Subcutaneous abdominal adipose tissue (tissue), 5 donors: ENCODE results near the gene DLG5.

Source experiments
- H3K27ac ChIP-seq: one replicate; pipeline ENCODE4 v1.7.0; 2013; ENCODE audit warnings: low read depth, mild to moderate bottlenecking, inconsistent platforms, low read length, moderate library complexity
- H3K27me3 ChIP-seq, 5 donors: one replicate each; pipeline ENCODE4 v1.7.0; 2013; ENCODE audit warnings: low read length in 5 of 5, inconsistent platforms in 1 of 5; ENCODE audit not compliant: control insufficient read depth in 5 of 5, insufficient read depth in 4 of 5
- H3K36me3 ChIP-seq, 5 donors: one replicate each; pipeline ENCODE4 v1.7.0; 2013; ENCODE audit warnings: low read length in 5 of 5; ENCODE audit not compliant: control insufficient read depth in 5 of 5, insufficient read depth in 5 of 5
- H3K4me1 ChIP-seq, 5 donors: one replicate each; pipeline ENCODE4 v1.7.0; 2013; ENCODE audit warnings: low read length in 5 of 5, mild to moderate bottlenecking in 3 of 5, moderate library complexity in 1 of 5; ENCODE audit not compliant: control insufficient read depth in 5 of 5, insufficient read depth in 5 of 5
- H3K4me3 ChIP-seq, 5 donors: one replicate each; pipeline ENCODE4 v1.7.0; 2013; ENCODE audit warnings: low read length in 5 of 5, low read depth in 1 of 5
- H3K9ac ChIP-seq, 5 donors: one replicate each; pipeline ENCODE4 v1.7.0; 2013; ENCODE audit warnings: low read length in 5 of 5, mild to moderate bottlenecking in 4 of 5, moderate library complexity in 3 of 5
- H3K9me3 ChIP-seq, 5 donors: one replicate each; pipeline ENCODE4 v1.7.0; 2013; ENCODE audit warnings: low read length in 5 of 5; ENCODE audit not compliant: control insufficient read depth in 5 of 5
- donor health status: healthy.
- donor health status: healthy.
- donor health status: healthy.
- donor health status: healthy.
- donor health status: healthy.

DLG5 gene

GRCh38 chr10:77915319-77916105, 11.0 kb downstream of the DLG5 start:
- H3K27me3 ChIP-seq = no peaks in the 10 kb centered on the region
- no peak overlapping the region for H3K27ac ChIP-seq
- no peak overlapping the region for H3K4me3 ChIP-seq
- H3K4me1 ChIP-seq = peaks cover 0 to 17% (median 11%) of the 10 kb centered on the region in 5 donors
- H3K9ac ChIP-seq = no peak overlapping the region
- no peaks in the 10 kb centered on the region for H3K9me3 ChIP-seq
- H3K36me3 ChIP-seq = no peaks in the 10 kb centered on the region

GRCh38 chr10:77913090-77913489, 13.5 kb downstream of the DLG5 start:
- Histone ChIP-seq H3K27ac (no peak overlapping the region), H3K27me3 (no peaks in the 10 kb centered on the region), H3K4me3 (no peak overlapping the region)

GRCh38 chr10:77912576-77912975, 14.0 kb downstream of the DLG5 start:
- H3K27ac ChIP-seq = no peak overlapping the region
- H3K9ac ChIP-seq = no peak overlapping the region
- no peaks in the 10 kb centered on the region for H3K27me3 ChIP-seq
- H3K9me3 ChIP-seq = no peaks in the 10 kb centered on the region
- H3K4me3 ChIP-seq = no peak overlapping the region
- no peaks in the 10 kb centered on the region for H3K36me3 ChIP-seq
- H3K4me1 ChIP-seq = peaks cover 5 to 35% (median 24%) of the 10 kb centered on the region in 5 donors

More at GRCh38 chr10:77913090-77913489, 13.5 kb downstream of the DLG5 start:
- Histone ChIP-seq H3K36me3 (no peaks in the 10 kb centered on the region), H3K9ac (no peak overlapping the region), H3K9me3 (no peaks in the 10 kb centered on the region), H3K4me1 (peaks cover 5 to 32% (median 24%) of the 10 kb centered on the region in 5 donors)

- Histone ChIP-seq H3K9me3 (no peaks in the 10 kb centered on the region), H3K36me3 (no peaks in the 10 kb centered on the region), H3K27me3 (no peaks in the 10 kb centered on the region), H3K9ac (no peak overlapping the region), H3K27ac (no peak overlapping the region), H3K4me1 (peaks cover 5 to 35% (median 24%) of the 10 kb centered on the region in 5 donors), H3K4me3 (no peak overlapping the region)
Observed at GRCh38 chr10:77911535-77912123, 14.9 kb downstream of the DLG5 start.

GRCh38 chr10:77910524-77911145, 15.9 kb downstream of the DLG5 start:
- Histone ChIP-seq H3K27me3 (no peaks in the 10 kb centered on the region), H3K27ac (peak overlapping the region; percentile 61), H3K9me3 (no peaks in the 10 kb centered on the region), H3K4me3 (no peak overlapping the region), H3K4me1 (peaks cover 5 to 35% (median 24%) of the 10 kb centered on the region in 5 donors), H3K9ac (no peak overlapping the region), H3K36me3 (no peaks in the 10 kb centered on the region)

GRCh38 chr10:77909749-77910375, 16.7 kb downstream of the DLG5 start:
- H3K4me1 ChIP-seq = peaks cover 5 to 32% (median 24%) of the 10 kb centered on the region in 5 donors
- peak overlapping the region; percentile 61 for H3K27ac ChIP-seq
- H3K27me3 ChIP-seq = no peaks in the 10 kb centered on the region
- H3K36me3 ChIP-seq = no peaks in the 10 kb centered on the region
- H3K4me3 ChIP-seq = peak overlapping the region in 2 of 5 donors; percentile 0 to 8
- no peaks in the 10 kb centered on the region for H3K9me3 ChIP-seq
- H3K9ac ChIP-seq = peak overlapping the region in 2 of 5 donors; percentile 22 to 37

GRCh38 chr10:77909021-77909748, 17.4 kb downstream of the DLG5 start:
- H3K9ac ChIP-seq = peak overlapping the region in 1 of 5 donors; percentile 37
- peak overlapping the region; percentile 61 for H3K27ac ChIP-seq
- H3K4me1 ChIP-seq = peaks cover 5 to 32% (median 21%) of the 10 kb centered on the region in 5 donors
- no peaks in the 10 kb centered on the region for H3K36me3 ChIP-seq
- H3K27me3 ChIP-seq = no peaks in the 10 kb centered on the region
- H3K4me3 ChIP-seq = peak overlapping the region in 1 of 5 donors; percentile 8
- no peaks in the 10 kb centered on the region for H3K9me3 ChIP-seq

- H3K9me3 ChIP-seq = no peaks in the 10 kb centered on the region
- no peaks in the 10 kb centered on the region for H3K27me3 ChIP-seq
- H3K9ac ChIP-seq = peak overlapping the region in 1 of 5 donors; percentile 0
- no peak overlapping the region for H3K4me3 ChIP-seq
- H3K4me1 ChIP-seq = peaks cover 5 to 32% (median 21%) of the 10 kb centered on the region in 5 donors
- no peak overlapping the region for H3K27ac ChIP-seq
- H3K36me3 ChIP-seq = no peaks in the 10 kb centered on the region
Observed at GRCh38 chr10:77907900-77908717, 18.4 kb downstream of the DLG5 start.

GRCh38 chr10:77907462-77907861, 19.1 kb downstream of the DLG5 start:
- Histone ChIP-seq H3K9me3 (no peaks in the 10 kb centered on the region), H3K4me1 (peaks cover 5 to 32% (median 21%) of the 10 kb centered on the region in 5 donors), H3K27me3 (no peaks in the 10 kb centered on the region), H3K9ac (no peak overlapping the region), H3K27ac (no peak overlapping the region), H3K36me3 (no peaks in the 10 kb centered on the region), H3K4me3 (no peak overlapping the region)
